Measurements from ENCODE around the gene GRPR.

The GRPR gene

DNA sequence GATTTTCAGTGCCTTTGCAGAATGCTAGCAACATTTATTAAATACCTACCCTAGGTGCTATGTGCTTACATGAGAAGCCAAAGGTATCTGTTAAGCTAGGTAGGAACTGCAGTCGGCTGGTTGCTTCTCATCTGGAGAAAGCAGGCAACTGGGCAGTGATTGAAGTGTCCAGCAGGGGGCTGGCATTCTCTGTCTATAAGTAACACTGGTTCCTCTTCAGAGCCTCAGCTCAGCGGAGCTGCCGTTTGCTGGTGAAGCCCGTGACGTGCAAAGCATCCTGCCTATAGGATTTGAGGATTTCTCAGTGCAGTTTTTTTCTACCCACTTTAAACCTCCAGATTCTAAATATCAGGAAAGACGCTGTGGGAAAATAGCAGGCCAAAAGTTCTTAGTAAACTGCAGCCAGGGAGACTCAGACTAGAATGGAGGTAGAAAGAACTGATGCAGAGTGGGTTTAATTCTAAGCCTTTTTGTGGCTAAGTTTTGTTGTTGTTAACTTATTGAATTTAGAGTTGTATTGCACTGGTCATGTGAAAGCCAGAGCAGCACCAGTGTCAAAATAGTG is at the start of gene GRPR:
Gene GRPR, plus strand, starts transcription at position 344 of the 565 bp plus-strand sequence. CDS start 389 bp downstream, outside the sequence.
- DNase-seq, result peak; percentile 79

DNA sequence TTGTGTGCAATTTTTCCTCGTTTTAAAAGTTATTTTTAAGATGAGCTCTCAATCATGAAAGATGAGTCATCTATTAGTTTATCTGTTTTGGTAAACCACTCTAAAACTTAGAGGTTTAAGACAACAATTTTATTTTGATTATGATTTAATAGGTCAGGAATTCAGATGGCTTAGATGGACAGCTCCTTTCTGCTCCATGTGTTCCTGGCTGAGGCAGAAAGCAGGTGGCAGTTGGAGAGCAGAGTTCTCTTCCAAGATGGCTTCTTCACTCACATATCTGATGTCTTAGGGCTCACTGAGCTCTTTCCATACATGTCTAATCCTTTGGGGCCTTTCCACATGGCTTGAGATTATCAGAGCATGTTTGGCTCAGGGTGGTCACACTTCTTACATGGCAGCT is 48.3 kb upstream of the GRPR start:
- DNase-seq, result no peak

- no peak for DNase-seq
Observed at GRCh38 chrX:16076834-16077233, 46.5 kb upstream of the GRPR start.

- no peak for DNase-seq
Observed at GRCh38 chrX:16077811-16078210, 45.6 kb upstream of the GRPR start.

GRCh38 chrX:16081357-16081756 is 42.0 kb upstream of the GRPR start:
- DNase-seq, result no peak

DNA sequence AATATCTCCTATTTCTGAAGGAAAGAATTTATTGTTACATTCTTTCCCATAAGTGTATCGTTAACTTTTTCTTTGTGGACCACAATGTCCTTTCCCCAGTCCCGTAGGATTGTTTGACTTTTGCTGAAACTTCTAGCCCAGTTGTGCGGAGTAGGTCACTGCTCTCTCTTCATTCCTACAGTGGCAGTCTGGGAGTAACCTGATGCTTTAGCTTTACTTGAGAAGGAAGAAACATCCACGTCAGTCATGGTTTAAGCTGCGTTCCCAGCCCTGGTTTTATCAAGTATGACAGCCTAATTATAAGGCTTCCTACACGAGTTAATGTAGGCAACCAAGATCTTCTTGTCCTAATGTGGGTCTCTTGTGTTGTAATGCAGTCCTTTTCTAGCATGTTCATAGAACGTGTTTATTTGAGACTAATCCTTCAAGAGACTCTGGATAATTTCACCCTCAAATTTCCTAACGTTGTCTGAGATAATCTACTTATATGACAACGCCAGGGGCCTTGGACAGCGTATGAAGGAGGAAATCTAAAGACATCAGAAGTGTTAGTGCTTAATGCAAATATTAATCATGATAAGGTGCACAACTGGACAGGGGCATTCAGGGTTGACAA is 40.8 kb upstream of the GRPR start:
- DNase-seq, result no peak

- no peak for DNase-seq
Observed at GRCh38 chrX:16087076-16087475, 36.3 kb upstream of the GRPR start.

GRCh38 chrX:16089086-16089485 is 34.3 kb upstream of the GRPR start:
- DNase-seq, result no peak

DNA sequence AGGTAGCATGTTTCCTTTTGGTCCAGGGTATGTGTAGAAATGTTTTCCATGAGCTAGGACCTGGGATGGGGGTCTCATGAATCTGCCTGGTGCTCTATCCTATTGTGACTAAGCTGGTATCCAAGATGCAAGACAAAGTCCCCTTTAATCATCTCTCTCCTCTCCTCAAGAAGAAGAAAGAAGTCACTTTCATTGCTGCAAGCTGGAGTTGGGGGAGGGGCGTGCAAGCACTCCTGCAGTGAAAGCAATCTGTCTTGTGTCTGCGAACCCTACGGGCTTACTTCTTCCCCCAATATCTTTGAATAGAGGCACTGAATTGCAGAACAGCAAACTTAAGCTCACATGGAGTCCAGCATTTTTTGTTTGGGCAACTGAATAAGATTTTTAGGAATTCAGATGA is 27.2 kb upstream of the GRPR start:
- no peak for DNase-seq

DNA sequence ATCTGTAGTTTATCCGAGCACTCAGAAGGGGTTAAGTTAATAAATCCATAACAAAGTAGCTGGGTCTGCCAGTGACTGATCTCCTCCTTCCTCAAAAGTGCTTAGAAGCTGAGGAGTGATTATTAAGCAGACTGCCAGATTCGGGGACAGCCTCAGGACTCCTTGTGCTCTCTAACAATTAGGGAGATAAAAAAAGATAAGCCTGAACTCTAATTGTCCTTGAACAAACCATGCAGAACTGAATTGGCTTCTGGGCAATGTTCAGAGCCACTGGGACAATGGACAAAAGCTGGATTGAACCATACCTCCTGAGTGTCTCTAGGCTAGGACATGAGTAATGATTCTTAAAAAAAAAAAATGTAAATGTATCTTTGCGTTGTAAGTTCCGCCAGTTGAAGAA is 22.7 kb upstream of the GRPR start:
- DNase-seq, result no peak

DNA sequence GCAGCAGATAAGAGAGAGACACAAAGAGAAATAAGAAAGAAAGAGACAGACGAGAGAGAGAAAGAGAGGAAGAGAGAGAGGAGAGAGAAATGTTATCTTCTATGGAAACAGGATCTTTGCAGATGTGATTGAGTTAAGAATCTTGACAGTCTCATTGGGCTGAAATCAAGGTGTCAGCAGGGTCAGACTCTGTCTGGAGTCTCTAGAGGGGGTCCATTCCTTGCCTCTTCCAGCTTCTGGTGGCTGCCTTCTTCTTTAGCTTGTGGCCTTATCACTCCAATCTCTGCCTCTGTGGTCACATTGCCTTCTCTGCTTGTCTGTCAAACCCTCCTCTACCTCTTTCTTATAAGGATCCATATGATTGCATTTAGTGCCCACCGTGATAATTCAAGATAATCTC is 21.8 kb upstream of the GRPR start:
- no peak for DNase-seq

- DNase-seq, result no peak
Observed at GRCh38 chrX:16103625-16104024, 19.7 kb upstream of the GRPR start.

DNA sequence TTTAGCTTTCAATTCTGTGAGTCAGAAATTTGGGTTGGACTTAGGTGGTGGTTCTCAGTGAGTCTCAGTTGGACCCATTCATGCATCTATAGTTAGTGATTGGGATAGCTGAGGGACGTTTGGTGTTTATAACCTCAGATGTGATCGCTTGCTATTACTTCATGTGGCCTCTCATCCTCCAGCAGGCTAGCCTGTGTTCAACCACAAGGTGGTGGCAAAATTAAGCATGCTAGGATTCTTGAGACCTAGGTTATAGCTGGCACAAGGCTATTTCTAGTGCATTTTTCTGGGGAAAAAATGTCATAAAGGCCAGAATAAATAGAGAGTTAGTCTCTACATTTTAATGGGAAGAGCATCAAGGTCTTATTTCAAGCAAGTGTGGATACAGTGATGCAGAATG is 10.9 kb upstream of the GRPR start:
- no peak for DNase-seq

DNA sequence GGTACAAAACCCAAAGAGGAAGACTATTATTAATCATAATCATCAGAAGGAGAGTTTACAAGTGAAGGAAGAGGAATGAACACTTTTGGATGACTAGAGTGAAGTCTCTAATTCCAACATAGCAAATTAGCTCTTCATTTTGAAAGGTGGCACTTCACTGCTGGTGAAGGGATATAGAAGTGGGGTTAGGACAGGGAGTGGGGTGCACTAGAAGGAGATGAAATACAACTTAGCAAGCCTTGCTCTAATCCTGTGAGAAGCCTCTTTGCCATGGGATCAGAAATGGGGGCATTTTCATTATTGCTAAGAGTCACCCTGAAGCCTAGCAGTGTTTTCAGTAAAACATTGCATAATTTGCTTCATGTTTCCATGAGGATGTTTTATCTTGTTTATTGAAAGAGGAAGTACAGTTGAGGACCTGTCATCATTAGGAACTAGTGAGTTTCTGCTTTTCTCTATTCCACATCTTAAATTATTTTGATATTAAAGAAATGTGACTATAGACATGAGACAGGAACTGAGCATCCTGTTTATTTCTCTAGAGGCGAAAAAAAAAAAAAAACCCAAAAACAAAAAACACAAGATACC is 9.3 kb upstream of the GRPR start:
- no peak for DNase-seq

- DNase-seq, result no peak
Observed at GRCh38 chrX:16114611-16115010, 8.8 kb upstream of the GRPR start.

- DNase-seq, result no peak
Observed at GRCh38 chrX:16119353-16120220, 3.8 kb upstream of the GRPR start.

- DNase-seq, result no peak
Observed at GRCh38 chrX:16120431-16120830, 2.9 kb upstream of the GRPR start.

DNA sequence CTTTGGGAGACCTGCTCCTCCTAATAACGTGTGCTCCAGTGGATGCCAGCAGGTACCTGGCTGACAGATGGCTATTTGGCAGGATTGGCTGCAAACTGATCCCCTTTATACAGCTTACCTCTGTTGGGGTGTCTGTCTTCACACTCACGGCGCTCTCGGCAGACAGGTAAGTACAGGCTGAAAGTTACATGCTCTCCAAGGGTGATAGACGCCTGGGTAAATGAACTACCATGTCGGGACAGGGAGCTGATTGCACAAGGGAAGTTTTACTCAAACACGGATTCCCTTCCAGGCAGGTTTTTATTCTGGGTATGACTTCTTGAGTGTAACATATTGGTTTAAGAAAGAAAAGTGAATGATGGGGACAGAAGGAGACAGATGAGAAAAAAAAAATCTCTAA is 836 bp downstream of the GRPR start:
- DNase-seq, result no peak

DNA sequence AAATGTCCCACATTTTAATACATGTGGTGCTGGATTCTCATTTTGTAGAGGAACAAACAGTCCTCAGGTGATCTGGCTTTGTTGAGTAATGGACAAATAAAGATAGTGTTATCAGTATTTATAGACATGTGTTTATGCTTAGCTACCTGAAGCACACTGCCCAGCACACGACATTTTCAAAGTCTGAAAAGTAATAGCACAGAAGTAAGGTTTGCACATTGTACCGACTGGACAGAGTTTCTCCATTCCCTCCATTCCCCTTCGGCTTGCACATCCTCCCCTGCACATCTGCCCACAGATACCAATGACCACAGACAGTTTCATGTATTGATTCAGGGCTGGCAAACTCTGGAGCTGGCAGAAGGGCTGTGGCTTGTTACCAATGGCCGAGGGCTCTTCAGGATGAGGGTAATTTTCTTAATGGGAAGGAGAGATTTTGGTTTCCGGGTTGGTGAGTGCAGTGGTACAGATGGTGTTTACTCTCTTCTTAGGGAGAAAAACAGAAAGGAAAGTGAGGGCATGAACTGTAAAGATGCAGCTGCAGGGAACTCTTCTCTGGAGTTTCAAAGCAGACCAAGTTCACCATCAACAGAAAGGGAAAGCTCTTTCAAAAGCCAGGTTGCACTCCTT is 2.3 kb downstream of the GRPR start:
- DNase-seq, result peak; percentile 18

- DNase-seq, result no peak
Observed at GRCh38 chrX:16130707-16131106, 7.3 kb downstream of the GRPR start.

- DNase-seq, result no peak
Observed at GRCh38 chrX:16134936-16135335, 11.6 kb downstream of the GRPR start.

GRCh38 chrX:16136080-16136479 is 12.7 kb downstream of the GRPR start:
- DNase-seq, result no peak

GRCh38 chrX:16137416-16138107 is 14.2 kb downstream of the GRPR start:
- DNase-seq, result no peak

All from NCI-H510A treated with DMSO at 0.1 percent for 48 hours (cell line).